Urothelium cell line (cell line): Measurements from ENCODE around the gene PTPN13.

Experiments used
- DNase-seq: peaks from one replicate; pipeline ENCODE4 v3.0.0; 2011; ENCODE audit warnings: low spot score, mixed read lengths
- FAIRE-seq: peaks from 2 replicates; lab custom pipeline; 2011; peaks lifted over from hg19 to GRCh38; lab: Jason Lieb, UNC

Gene PTPN13

GRCh38 chr4:86791126-86791525 lies 197.0 kb downstream of the PTPN13 start:
- FAIRE-seq, result no peak
- no peak for DNase-seq

- no peak for DNase-seq
- no peak for FAIRE-seq
These were observed 215.7 kb downstream of the PTPN13 start for GRCh38 chr4:86809809-86810208.

- FAIRE-seq (no peak), DNase-seq (no peak)
These were observed 216.7 kb downstream of the PTPN13 start for GRCh38 chr4:86810847-86811246.

- DNase-seq (no peak), FAIRE-seq (no peak)
These were observed 221.5 kb downstream of the PTPN13 start for GRCh38 chr4:86815653-86816052.

- DNase-seq (no peak), FAIRE-seq (no peak)
These were observed 222.6 kb downstream of the PTPN13 start for GRCh38 chr4:86816501-86817273.

- DNase-seq, result no peak
- FAIRE-seq, result no peak
These were observed 224.1 kb downstream of the PTPN13 start for GRCh38 chr4:86818211-86818610.

- FAIRE-seq (no peak), DNase-seq (no peak)
These were observed 224.7 kb downstream of the PTPN13 start for GRCh38 chr4:86818841-86819240.

- DNase-seq, result no peak
- FAIRE-seq, result no peak
These were observed 225.4 kb downstream of the PTPN13 start for GRCh38 chr4:86819561-86819960.

- DNase-seq (no peak), FAIRE-seq (no peak)
These were observed 227.0 kb downstream of the PTPN13 start for GRCh38 chr4:86821151-86821550.

GRCh38 chr4:86822136-86822535 lies 228.0 kb downstream of the PTPN13 start:
- no peak for DNase-seq
- FAIRE-seq, result no peak

GRCh38 chr4:86825511-86825910 lies 231.4 kb downstream of the PTPN13 start:
- FAIRE-seq, result no peak
- DNase-seq, result no peak

GRCh38 chr4:86831262-86832130 lies 237.4 kb downstream of the PTPN13 start:
- DNase-seq, result peak; percentile 77
- peak; percentile 50 for FAIRE-seq

GRCh38 chr4:86833615-86834014 lies 239.5 kb downstream of the PTPN13 start:
- DNase-seq, result no peak
- FAIRE-seq, result no peak

GRCh38 chr4:86834901-86835300 lies 240.8 kb downstream of the PTPN13 start:
- FAIRE-seq (no peak), DNase-seq (no peak)

- no peak for FAIRE-seq
- no peak for DNase-seq
These were observed 241.6 kb downstream of the PTPN13 start for GRCh38 chr4:86835677-86836076.

GRCh38 chr4:86837691-86838503 lies 243.8 kb downstream of the PTPN13 start:
- FAIRE-seq (no peak), DNase-seq (no peak)

GRCh38 chr4:86840858-86841257 lies 246.7 kb downstream of the PTPN13 start:
- DNase-seq (no peak), FAIRE-seq (no peak)

GRCh38 chr4:86841309-86841708 lies 247.2 kb downstream of the PTPN13 start:
- FAIRE-seq, result no peak
- DNase-seq, result no peak

- FAIRE-seq (no peak), DNase-seq (no peak)
These were observed 251.5 kb downstream of the PTPN13 start for GRCh38 chr4:86845593-86845992.

GRCh38 chr4:86846921-86847320 lies 252.8 kb downstream of the PTPN13 start:
- no peak for FAIRE-seq

GRCh38 chr4:86847571-86847970 lies 253.5 kb downstream of the PTPN13 start:
- no peak for FAIRE-seq
- DNase-seq, result no peak

More at GRCh38 chr4:86846921-86847320, 252.8 kb downstream of the PTPN13 start:
- DNase-seq, result no peak
